ENCODE results near the gene CCR1. TPM values are rescaled to one million over a fixed set of nuclear protein-coding genes. Genes with fewer than 3 reads are reported as not detected.

The CCR1 gene
- total and polyA plus RNA-seq, 4 donors: 1.4 to 10.7 (median 5.2) TPM

DNA sequence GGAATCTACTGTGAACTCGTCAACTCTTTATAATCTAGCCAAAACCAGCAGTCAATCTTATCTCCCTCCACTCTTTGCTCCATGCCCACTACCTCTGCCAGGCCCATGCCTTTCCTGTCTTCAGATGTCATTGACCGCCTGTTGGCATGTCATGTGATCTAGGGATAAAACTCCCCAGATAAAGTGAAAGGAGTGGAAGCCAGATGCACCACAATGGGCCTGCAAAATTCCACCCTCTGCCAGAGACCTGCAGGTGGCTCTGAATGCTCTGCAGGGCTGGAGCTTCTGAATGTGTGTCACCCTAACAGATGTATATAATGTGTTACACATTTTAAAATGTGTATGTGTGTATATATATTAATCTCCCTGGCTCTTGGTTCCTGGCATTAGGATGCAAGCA lies 31.8 kb upstream of the CCR1 start:
- no peak overlapping the region for H3K4me3 ChIP-seq (ENCODE audit: low read depth in 1 of 3, low read length in 3 of 3)
- no peak overlapping the region for H3K27ac ChIP-seq (ENCODE audit: low read depth in 1 of 2, low read length in 2 of 2)
- no peak overlapping the region for H3K9ac ChIP-seq (ENCODE audit: low read depth in 1 of 2, low read length in 2 of 2)
- no peak for DNase-seq (ENCODE audit: low spot score)
- H3K27me3 ChIP-seq (ENCODE audit: control insufficient read depth in 4 of 4, insufficient read depth in 4 of 4, low read length in 3 of 4): no peaks in the 10 kb centered on the region
- TF ChIP-seq, protein P1, sequence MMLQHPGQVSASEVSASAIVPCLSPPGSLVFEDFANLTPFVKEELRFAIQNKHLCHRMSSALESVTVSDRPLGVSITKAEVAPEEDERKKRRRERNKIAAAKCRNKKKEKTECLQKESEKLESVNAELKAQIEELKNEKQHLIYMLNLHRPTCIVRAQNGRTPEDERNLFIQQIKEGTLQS (IDR thresholded peaks at IDR 0.05): no peak
- TF ChIP-seq, protein P2, sequence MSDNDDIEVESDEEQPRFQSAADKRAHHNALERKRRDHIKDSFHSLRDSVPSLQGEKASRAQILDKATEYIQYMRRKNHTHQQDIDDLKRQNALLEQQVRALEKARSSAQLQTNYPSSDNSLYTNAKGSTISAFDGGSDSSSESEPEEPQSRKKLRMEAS (IDR thresholded peaks at IDR 0.05): no peak
- TF ChIP-seq SP1 (IDR thresholded peaks at IDR 0.05) (no peak), YY1 (IDR thresholded peaks at IDR 0.05) (no peak), EGR1 (IDR thresholded peaks at IDR 0.05; ENCODE audit: low read depth in 2 of 2) (no peak)
- TF ChIP-seq, protein P3, sequence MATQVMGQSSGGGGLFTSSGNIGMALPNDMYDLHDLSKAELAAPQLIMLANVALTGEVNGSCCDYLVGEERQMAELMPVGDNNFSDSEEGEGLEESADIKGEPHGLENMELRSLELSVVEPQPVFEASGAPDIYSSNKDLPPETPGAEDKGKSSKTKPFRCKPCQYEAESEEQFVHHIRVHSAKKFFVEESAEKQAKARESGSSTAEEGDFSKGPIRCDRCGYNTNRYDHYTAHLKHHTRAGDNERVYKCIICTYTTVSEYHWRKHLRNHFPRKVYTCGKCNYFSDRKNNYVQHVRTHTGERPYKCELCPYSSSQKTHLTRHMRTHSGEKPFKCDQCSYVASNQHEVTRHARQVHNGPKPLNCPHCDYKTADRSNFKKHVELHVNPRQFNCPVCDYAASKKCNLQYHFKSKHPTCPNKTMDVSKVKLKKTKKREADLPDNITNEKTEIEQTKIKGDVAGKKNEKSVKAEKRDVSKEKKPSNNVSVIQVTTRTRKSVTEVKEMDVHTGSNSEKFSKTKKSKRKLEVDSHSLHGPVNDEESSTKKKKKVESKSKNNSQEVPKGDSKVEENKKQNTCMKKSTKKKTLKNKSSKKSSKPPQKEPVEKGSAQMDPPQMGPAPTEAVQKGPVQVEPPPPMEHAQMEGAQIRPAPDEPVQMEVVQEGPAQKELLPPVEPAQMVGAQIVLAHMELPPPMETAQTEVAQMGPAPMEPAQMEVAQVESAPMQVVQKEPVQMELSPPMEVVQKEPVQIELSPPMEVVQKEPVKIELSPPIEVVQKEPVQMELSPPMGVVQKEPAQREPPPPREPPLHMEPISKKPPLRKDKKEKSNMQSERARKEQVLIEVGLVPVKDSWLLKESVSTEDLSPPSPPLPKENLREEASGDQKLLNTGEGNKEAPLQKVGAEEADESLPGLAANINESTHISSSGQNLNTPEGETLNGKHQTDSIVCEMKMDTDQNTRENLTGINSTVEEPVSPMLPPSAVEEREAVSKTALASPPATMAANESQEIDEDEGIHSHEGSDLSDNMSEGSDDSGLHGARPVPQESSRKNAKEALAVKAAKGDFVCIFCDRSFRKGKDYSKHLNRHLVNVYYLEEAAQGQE (IDR thresholded peaks at IDR 0.05): no peak
- no peaks in the 10 kb centered on the region for H3K36me3 ChIP-seq (ENCODE audit: control insufficient read depth in 4 of 4, insufficient read depth in 3 of 4, low read depth in 1 of 4, low read length in 3 of 4)
- no peaks in the 10 kb centered on the region for H3K4me1 ChIP-seq (ENCODE audit: control insufficient read depth in 4 of 4, insufficient read depth in 4 of 4, low read length in 3 of 4)
- WGBS: 69% methylated on average over 2 of the region's 2 CpGs
- H3K9me3 ChIP-seq (ENCODE audit: control insufficient read depth in 4 of 4, low read length in 3 of 4): no peaks in the 10 kb centered on the region

DNA sequence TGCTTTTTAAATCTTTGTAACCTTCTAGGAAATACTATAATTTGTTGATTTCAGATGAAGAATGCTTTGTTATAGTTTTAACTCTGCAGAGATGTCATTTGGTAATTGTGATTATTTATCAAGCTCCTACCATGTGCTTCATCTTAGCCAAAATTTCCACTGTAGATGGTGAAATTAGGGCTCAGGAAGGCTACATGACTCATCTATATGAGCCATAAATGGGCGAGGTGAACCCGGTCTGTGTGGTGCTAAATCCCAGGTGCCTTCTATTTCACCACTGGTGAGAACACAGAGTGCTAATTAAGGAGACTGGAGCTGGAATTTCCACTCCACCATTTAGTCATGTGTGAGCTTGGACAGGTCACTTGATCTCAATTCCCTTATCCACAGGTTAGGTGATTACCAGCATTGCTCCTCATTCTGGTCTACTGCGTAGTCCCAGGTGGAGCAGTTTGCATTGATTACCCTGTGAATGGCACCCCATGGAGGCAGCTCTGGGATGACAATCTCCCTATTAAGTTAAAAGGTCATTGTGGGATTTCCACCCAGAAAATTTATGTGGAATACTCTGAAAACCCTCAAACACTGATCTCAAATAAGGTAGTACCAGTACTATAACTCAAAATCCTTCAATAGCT lies 31.3 kb upstream of the CCR1 start:
- DNase-seq (ENCODE audit: low spot score): no peak
- H3K27ac ChIP-seq (ENCODE audit: low read depth in 1 of 2, low read length in 2 of 2): no peak overlapping the region
- no peaks in the 10 kb centered on the region for H3K27me3 ChIP-seq (ENCODE audit: control insufficient read depth in 4 of 4, insufficient read depth in 4 of 4, low read length in 3 of 4)
- 77% methylated on average over 3 of the region's 3 CpGs for WGBS
- no peaks in the 10 kb centered on the region for H3K9me3 ChIP-seq (ENCODE audit: control insufficient read depth in 4 of 4, low read length in 3 of 4)
- no peak overlapping the region for H3K4me3 ChIP-seq (ENCODE audit: low read depth in 1 of 3, low read length in 3 of 3)
- H3K36me3 ChIP-seq (ENCODE audit: control insufficient read depth in 4 of 4, insufficient read depth in 3 of 4, low read depth in 1 of 4, low read length in 3 of 4): no peaks in the 10 kb centered on the region
- no peaks in the 10 kb centered on the region for H3K4me1 ChIP-seq (ENCODE audit: control insufficient read depth in 4 of 4, insufficient read depth in 4 of 4, low read length in 3 of 4)
- TF ChIP-seq JUND (IDR thresholded peaks at IDR 0.05) (no peak), FOXA2 (IDR thresholded peaks at IDR 0.05) (no peak), GABPA (IDR thresholded peaks at IDR 0.05 in 1 of 2, conservative IDR thresholded peaks at IDR 0.05 in 1 of 2) (no peak), TAF1 (conservative IDR thresholded peaks at IDR 0.05) (no peak), HNF4A (conservative IDR thresholded peaks at IDR 0.05) (no peak)
- TF ChIP-seq, protein P4, sequence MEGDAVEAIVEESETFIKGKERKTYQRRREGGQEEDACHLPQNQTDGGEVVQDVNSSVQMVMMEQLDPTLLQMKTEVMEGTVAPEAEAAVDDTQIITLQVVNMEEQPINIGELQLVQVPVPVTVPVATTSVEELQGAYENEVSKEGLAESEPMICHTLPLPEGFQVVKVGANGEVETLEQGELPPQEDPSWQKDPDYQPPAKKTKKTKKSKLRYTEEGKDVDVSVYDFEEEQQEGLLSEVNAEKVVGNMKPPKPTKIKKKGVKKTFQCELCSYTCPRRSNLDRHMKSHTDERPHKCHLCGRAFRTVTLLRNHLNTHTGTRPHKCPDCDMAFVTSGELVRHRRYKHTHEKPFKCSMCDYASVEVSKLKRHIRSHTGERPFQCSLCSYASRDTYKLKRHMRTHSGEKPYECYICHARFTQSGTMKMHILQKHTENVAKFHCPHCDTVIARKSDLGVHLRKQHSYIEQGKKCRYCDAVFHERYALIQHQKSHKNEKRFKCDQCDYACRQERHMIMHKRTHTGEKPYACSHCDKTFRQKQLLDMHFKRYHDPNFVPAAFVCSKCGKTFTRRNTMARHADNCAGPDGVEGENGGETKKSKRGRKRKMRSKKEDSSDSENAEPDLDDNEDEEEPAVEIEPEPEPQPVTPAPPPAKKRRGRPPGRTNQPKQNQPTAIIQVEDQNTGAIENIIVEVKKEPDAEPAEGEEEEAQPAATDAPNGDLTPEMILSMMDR (IDR thresholded peaks at IDR 0.05; ENCODE audit: low read depth, low read length, missing input control): no peak
- TF ChIP-seq, protein P3 (IDR thresholded peaks at IDR 0.05): no peak
- TF ChIP-seq, protein P2 (IDR thresholded peaks at IDR 0.05): no peak
- H3K9ac ChIP-seq (ENCODE audit: low read depth in 1 of 2, low read length in 2 of 2): no peak overlapping the region
